CD4-positive, alpha-beta T cell treated with Interleukin-17A for 4 hours (primary cell): ENCODE data around the gene PRR33.

Source experiments
- DNase-seq: peaks from one replicate; pipeline ENCODE4 v3.0.0-alpha.2; 2020; ENCODE audit warnings: mixed read lengths

The PRR33 gene

DNA sequence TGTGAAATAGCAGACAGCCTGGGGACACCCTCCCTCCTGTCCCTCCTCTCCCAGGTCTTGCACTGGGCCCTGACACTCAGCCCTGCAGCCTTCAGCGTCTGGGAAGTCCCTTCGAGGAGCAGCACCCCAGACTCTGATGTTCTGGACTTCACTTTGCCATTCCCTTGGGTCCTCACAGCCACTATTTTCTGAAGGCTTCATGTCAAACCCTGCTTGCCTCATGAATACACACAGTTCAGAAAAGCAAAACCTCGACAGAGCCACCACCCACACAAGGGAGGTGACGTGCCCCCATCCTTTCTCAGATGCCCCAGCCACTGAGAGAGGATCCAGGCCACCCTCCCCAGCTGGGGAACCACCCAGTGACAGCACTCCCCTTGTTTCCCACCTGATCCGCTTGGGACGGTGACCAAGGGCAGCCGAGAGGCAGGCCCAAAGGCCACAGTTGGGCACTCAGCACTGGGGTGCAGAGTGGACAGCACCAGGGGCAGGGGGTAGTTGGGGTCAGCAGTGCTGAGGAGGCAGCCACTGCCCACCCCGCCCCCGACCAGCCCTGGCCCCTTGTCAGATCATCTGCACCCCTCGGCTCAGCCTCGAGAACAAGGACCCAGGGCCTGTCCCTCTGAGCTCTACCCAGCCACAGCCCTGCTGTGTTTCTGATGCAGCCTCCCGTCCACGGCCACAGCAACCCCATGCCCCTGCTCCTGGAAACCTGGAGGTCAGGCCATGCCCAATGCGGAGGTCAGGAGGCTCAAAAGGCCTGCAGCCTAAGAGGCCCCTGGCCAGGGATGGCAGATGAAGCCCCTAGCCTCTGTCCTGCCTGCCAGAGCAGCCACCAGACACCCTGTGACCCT lies 24.7 kb upstream of the PRR33 start:
- DNase-seq = no peak

DNA sequence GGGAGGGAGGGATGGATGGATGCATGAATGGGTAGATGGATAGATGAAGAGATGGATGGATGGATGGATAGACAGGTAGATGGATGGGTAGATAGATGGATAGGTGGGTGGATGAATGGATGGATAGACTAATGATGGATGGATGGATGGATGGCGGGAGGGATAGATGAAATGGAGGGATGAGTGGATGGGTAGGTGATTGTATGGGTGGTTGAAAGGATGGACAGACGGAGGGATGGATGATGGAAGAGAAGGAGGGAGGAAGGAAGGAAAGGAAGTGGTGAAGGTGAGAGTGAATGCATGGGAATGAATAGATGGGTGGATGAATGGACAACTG lies 24.1 kb upstream of the PRR33 start:
- DNase-seq = no peak

DNA sequence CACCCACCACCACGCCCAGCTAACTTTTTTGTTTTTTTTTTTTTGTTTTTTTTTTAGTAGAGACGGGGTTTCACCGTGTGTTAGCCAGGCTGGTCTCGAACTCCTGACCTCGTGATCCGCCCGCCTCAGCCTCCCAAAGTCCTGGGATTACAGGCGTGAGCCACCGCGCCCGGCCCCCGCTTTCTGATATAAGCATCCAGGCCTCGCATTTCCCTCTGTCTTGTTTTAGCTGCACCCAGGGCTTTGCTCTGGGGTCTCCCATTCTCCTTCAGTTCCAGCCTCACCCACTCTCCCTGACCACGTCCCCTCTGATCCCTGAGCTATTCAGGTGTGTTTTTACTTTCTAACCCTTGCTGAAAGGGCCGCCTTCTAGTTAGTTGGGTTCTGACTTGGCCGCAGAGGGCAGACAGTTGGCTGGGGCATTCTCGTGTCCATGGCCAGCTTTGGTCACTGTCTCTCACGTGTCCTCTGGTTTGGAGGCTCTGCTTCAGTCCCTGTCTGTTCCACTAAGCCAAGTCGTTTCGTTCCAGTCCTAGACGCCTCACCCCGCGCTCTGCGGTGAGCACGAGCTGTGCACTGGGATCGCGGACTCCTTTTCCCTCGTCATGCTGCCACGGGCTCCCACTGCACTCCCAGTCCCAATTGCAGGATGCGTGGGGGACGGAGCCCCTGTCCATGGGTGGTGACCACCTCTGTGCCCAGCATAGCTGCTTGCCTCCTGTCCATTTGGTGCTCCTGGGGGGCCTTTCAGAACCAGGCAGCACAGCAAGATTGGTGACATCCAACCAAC lies 21.8 kb upstream of the PRR33 start:
- no peak for DNase-seq

DNA sequence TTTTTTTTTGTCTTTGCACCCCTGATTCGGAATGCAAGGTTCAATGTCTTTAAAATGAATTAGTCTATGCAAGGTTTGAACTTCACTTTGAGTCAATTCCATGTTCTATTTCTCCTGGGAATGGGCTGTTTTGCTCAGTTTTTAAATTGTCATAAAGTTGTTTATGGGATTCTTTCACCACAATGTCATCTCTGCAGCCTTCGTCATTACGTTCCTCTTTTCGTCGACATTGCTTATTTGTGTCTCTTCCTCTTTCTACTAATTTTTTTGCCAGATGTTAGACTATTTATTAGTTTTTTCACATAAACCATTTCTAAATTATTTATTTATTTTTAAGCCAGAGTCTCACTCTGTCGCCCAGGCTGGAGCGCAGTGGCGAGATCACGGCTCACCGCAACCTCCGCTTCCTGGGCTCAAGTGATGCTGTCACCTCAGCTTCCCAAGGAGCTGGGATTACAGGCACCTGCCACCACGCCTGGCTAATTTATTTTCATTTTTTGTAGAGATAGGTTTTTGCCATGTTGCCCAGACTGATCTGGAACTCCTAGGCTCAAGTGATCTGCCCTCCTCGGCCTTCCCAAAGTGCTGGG lies 20.7 kb upstream of the PRR33 start:
- no peak for DNase-seq

DNA sequence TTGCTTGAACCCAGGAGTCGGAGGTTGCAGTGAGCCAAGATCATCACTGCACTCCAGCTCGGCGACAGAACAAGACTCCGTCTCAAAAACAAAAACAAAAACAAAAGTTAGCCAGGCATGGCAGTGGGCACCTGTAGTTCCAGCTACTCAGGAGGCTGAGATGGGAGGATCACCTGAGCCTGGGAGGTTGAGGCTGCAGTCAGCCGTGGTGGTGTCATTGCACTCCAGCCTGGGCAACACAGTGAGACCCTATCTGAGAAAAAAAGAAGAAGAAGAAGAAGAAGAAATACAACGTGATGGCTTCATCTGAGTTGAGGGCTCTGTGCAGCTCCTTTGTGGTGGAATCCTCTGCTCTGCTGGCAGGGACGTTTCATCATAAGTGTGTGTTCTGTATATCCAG lies 17.8 kb upstream of the PRR33 start:
- DNase-seq = no peak

DNA sequence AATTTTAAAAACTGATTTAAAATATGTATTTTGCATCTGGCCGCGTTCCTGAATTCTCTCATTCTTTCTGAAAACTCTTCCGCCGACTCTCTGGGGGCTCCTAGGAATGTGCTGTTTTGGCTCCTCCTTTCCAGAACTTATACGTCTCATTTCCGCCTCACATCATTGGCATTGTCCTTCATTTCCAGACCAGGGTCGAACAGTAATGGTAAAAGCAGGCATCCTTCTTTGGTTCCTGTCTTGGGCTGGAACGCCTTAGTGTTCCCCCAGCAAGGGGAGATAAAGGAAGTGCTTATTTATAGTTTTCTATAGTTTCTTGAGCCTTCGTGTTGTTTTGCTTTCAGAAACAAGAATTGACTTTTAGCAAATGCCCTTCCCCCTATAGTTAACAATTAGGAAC lies 16.9 kb upstream of the PRR33 start:
- DNase-seq = no peak

DNA sequence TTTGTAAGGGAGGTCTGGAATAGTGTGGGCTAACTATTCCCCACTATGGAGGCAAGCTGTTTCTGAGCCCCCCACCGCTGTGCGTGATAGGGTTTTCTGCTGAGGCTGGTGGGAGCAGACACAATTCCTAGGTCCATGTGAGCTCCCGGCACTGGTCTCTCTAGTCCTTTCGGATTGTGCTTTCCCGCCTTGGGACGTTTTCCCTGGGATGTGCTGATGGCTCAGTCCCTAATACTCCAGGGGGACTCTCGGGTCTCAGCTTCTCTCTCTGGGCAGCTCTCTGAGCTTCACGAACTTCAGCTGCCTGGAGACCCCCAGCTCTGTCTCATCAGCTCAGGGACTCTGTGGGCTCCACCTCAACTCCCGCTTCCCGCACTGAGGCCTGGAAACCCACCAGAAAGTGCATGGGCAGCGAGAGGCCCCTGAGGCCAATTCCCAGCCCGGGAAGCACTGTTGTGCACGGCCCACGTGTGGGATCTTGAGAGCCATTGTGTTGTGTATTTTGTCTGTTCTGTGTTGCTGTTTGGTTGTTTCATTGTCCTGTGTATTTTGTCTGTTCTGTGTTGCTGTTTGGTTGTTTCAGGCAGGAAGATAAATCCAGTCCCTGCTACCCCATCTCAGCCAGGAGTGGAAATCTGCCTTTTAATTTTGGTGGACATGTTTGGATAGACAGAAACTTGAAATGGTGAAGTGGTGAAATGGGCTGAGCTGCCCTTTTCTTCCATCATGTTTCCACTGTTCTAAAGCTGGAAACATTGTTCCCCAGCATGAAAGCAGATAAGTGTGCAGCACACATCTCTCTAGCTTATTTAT lies 15.1 kb upstream of the PRR33 start:
- DNase-seq = no peak

DNA sequence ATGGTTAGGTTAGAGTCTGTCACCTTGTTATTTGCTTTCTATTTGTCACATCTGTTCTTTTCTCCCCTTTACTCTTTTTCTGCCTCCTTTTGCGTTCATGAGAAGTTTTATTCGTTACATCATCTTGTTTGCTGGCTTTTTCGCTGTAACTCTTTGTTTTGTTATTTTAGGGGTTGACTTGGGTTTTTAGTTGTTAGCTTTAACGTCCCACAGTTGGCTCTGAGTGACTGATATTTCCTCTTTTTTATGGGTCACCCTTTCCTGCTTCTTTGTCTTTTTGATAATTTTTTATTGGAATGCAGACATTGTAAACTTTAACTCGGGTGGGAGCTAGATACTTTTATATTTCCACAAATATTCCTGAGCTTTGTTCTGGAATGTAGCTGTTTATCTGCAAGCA lies 14.5 kb upstream of the PRR33 start:
- no peak for DNase-seq

DNA sequence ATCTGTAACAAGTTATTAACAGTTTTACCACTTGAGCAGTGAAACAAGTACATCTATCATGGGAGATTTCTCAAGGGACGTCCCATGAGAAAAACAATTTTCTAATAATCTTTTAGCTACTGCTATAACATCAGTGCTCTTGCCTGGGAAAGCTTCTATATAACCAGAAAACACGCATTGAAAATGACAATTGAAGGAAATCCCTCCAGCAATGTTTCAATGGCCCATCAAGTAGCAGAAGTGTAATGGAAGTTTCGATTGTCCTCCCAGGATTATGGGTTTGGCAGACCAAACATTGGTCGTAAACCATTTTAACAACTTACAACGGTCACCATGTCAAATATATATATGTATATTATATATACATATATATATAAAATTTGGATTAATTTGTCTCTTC lies 8.0 kb upstream of the PRR33 start:
- no peak for DNase-seq

DNA sequence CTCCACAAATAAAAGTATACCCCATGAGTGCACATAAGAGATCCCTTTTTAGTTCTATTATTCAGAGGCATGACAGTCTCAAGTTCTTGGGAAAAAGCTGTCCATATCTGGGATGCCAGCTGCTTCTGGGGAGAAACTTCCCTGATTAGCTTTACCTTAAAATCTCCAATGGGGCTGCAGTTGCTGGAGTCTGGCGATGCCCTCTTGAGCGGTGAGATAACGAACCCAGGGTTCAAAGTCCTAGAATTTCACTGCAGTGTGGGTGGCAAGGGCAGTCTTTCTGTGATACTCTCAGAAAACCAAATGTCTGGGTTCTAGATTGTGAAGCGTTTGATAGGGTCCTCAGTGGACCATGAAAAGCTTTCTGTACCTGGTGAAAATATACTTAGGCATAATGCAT lies 7.4 kb upstream of the PRR33 start:
- DNase-seq = no peak

DNA sequence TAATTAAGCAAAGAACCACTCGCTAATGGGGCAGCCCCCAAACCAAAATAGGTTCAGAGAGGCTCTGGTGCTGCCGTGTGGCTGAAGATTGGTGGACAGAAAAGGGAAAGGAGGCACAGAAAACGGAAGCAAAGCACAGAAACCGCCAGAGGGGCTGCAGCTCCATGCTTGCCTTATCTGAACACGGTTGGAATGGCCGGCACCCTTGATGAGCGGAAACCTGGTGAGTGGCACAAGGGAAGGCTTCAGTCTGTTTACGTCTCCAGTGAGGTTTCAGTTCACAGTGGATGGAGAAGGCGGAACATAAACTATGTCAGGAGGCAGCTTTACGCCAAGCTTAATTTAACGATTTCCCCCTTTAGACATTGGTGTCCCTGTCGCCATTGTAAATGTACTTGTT lies 5.2 kb upstream of the PRR33 start:
- no peak for DNase-seq

DNA sequence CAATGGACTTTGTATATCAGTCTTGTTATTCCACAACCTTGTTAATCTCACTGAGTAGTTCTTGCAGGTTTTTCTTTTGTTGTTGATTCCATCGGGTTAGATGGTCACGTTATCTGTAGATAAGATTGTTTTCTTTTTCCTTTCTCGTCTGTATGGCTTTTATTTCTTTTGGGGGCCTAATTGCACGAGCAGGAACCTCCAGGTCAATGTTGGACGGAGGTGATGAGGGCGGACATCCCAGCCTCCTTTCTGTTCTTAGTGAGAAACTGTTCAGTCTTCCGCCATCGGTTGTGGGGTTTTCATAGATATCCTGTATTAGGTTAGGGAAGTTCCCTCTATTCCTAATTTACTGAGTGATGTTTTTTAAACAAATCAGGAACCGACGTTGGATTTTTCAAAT lies 4.8 kb upstream of the PRR33 start:
- DNase-seq = no peak

DNA sequence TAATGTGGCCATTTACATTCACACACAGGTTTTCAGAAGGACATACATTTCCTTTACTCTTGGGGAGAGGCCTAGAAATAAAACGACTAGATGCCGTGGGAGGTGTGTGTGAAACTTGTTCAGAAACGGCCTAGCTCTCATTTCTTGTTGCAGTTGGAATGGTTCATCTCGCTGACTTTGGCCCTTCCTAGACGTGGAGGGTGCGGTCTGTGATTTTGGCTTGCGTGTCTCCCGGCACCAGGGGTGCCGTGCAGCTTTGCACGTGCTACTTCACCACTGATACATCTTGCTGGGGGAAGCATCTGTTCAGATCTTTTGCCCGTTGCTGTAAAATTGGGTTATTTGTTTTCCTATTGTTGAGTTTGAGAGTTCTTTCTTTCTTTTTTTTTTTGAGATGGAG lies 3.1 kb upstream of the PRR33 start:
- no peak for DNase-seq

DNA sequence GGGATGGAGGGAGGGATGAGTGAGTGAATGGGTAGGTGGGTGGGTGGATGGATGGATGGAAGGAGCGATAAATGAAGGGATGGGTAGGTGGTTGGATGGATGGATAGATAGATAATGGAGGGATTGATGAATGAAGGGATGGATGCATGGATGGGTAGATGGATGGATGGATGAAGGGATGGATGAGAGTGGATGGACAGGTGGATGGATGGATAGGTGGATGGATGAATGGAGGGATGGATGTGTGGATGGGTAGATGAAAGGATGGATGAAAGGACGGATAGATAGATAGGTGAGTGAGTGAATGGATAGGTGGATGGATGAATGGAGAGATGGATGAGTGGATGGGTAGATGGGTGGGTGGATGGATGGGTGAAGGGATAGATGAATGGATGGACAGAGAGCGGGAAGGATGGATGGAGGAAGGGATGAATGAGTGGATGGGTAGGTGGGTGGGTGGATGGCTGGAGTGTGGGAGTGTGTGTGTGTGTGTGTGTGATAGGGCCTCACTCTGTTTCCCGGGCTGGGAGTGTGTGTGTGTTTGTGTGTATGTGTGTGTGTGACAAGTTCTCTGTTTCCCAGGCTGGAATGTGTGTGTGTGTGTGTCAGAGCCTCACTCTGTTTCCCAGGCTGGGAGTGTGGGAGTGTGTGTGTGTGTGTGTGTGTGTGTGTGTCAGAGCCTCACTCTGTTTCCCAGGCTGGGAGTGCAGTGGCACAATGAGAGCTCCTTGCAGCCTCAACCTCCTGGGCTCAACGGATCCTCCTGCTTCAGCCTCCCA lies 2.1 kb upstream of the PRR33 start:
- DNase-seq = no peak

DNA sequence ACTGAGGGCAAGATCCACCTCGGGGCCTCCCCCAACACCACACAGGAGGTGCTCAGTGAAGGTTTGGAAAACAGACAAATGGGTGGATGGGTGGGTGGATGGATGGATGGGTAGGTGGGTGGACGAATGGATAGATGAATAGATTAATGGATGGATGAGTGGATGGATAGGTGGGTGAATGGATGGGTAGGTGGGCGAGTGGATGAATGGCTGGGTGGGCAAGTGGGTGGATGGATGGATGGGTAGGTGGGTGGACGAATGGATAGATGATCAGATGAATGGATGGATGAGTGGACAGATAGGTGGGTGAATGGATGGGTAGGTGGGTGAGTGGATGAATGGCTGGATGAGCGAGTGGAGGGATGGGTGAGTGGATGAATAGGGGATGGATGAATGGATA lies 863 bp upstream of the PRR33 start:
- no peak for DNase-seq

DNA sequence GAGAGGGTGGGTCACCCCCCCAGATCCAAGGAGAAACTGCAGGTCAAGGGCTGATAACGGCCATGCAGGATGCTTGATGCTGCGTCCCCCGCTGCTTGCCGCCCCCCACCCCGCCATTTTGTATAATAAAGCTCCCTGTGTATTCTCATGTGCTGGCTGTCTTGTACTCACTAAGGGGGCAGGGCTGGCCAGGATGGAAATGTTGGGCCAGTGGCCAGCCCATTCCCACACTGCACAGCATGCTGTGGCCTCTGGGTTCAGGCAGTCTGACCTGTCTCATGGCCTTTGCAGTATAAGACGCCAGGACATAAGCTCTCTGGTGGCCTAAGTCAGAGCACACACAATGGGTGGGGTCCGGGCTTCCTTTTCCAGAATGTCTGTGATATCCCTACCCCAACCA lies 421 bp upstream of the PRR33 start:
- no peak for DNase-seq

DNA sequence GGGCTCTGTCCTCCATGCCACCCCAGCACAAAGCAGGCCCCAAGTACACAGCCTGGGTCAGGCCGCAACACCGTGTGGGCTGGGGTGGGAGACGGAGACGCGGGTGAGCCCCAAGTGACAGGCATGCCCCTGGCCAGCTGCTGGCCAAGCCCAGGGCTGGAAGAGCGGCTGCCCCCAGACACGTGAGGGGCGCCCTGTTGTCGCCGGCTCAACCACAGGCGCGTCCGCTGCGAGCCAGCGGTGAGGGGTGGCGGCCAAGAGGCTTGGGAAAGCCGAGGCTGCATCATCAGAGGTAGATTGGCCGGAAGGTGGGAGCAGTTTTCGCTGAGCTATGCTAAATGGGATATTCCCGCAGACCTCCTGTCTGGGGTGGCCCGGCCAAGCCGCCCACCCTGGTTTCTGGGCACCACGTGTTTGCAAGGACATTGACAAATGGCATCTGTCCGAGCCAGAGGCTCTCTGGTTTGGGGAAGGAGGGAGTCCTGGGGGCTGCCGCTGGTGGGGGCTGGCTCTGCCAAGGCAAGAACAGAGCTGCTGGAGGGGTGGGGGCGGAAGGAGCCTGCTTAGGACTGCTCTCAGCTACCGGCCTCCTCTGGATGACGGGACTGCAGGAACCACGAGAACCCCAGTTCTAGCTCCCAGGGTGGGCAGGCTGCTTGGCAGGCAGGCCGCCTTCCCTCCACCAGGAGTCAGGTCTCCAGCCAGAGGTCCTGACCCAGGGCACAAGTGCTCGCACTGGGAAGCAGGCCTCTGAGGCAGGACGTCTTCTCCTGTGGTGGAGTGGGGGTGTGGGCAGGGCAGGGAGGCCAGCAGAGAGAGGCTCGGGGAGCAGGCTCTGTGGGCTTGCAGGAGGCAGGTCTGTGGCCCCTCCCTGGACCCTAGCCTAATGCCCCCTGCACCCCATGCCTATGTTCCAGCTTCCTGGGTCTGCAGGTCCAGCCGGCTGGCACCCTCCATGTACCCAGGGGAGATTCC lies 552 bp downstream of the PRR33 start:
- DNase-seq = peak; percentile 25

DNA sequence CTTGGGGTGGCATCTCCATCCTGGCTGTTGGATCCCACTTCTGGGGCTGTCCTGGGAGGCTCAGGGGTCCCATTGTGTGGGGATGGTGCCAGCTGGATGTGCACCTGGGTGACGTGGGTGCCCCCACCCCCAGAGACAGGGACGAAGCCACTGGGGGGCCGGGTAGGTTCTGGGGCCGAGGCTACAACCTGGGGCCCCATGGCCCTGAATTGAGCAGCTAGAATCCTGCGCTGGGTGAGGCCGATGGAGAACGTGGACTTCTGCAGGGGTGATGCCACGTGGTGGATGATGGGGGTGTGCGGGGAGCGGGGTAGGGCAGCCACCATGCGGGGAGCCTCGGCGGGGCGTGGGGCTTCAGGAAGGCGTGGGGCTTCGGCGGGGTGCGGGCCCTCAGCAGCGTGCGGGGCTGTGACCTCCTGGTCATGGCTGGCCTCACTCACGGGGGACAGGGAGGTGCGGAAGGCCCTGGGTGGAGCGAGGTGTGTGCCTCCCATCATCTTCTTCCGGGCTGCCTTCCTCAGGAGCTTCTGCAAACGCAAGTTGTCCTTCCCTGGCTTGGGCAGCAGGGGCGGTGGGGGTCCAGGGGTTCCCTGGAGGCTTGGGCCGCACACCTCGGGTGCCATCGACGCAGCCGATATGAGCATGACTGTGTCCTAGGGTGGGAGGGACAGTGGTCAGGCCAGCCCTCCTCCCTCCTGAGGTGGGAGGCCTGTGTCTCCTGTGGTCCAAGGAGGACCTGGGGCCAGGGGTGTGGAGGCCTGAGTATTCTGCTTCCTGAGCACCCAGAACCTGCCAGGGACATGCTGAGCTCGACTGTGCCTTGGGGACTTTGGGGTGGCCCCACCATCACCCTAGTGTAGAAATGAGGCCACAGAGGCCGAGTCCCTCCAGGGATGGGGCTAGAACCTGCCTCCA lies 1.5 kb downstream of the PRR33 start:
- DNase-seq = peak; percentile 45

DNA sequence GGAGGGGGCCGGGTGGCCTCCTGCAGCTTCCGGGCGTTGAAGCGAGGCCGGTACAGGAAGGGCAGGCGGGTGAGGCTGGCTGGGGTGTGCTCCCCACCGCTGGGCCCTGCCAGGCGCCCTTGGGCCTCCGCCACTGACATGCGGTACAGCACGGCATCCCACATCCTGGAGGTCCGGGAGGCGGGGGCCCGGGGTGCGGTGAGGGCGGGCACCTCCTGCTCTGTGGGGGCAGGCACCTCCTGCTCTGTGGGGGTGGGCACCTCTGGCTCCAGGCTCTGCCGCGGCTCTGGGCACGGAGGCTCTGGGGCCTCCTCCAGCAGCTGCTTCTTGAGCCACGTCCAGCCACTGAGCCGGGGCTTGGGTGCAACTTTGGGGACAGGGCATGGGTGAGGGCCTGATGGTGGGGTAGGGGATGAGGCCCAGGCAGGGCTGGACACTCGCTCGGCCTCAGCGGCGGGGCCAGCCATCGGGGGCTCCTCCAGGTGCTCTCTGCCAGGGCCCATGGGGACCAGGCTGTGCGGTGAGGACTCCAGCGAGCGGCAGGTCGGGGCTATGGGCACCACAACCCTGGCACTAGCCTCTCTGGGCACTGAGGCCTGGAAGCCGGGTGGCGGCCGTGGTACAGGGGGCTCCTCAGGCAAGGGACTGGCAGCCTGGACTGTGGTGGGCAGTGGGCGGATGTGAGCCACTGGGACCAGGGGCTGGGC lies 2.3 kb downstream of the PRR33 start:
- DNase-seq = peak; percentile 88
